SK-MEL-5 (cell line): ENCODE measurements around the gene SLC6A16. TPM values are rescaled to one million over a fixed set of nuclear protein-coding genes. Genes with fewer than 3 reads are reported as not detected.
"Not testable (repeated sequence)": the region's sequence is repeated elsewhere in the genome, so short reads cannot be mapped to it uniquely, and the experiment has no call there.

ENCODE experiments used
- DNase-seq: peaks from one replicate; pipeline ENCODE4 v3.0.0-alpha.2; 2016; ENCODE audit warnings: low read depth, low spot score
- in situ Hi-C: cut with HindIII; loops from 2 replicates; pipeline ENCODE4 v1.10.0; 2016; ENCODE audit warnings: low sequenced_read_pairs, high pct_unique_total_duplicates, low pct_unique_long_range_greater_than_20kb
- total RNA-seq: library from RNA; depleted of rRNA; stranded (reverse); fragments of >200 nt; shearing (Covaris generic); gene quantifications from 2 replicates; pipeline ENCODE4 v1.2.3, GENCODE V29; 2014

SLC6A16 gene
- total RNA-seq, 1 experiment from 2014 or later, result 0.05 TPM

GRCh38 chr19:49297403-49297802, 27.6 kb downstream of the SLC6A16 start:
- in situ Hi-C loops, result no loop called here
- DNase-seq, result no peak

DNA sequence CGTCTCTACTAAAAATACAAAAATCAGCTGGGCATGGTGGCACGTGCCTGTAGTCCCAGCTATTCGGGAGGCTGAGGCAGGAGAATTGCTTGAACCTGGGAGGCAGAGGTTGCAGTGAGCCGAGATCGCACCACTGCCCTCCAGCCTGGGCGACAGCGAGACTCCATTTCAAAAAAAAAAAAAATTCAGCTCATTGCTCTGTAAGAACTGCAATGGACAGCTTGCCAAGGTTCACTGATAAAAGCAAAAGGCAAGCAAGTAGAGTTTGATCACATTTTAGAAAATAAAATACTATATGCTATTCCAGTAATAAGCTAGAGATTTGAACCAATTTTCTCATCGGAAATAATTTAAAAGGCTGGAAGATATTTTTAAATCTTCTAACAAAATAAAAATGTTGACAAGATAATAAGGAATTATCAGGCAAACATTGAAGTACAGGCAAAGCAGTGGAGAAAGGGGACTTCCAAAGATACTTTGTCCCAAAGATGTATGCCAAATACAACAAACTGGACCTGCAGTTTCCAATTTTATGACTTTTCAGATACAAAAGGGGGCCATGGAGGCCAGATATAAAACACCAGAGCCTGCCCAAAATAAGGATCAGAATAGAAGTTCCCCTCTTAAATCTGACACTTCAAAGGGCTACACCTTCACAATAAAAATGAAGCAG, 29.6 kb downstream of the SLC6A16 start:
- in situ Hi-C loops, result no loop called here
- no peak for DNase-seq

- in situ Hi-C loops, result no loop called here
Observed at GRCh38 chr19:49294401-49294800, 30.6 kb downstream of the SLC6A16 start.

DNA sequence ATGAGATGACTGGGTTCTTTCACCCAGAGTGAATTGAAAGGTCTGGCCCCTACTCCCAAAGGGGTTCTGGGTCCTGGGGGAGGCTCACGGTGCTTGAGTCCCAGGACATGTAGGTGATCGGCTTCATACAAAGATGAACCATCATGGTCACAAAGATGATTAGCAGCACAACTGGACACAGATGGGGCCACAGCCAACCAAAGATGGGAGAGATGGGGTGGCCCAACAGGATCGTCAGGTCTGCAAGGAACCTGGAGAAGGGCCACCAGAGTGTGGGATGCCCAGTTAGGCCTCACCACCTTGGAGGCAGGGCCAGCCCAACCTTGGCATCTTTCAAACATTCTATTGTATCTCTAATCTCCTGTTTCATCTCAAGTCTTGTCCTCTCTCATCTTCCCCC, 34.5 kb downstream of the SLC6A16 start:
- DNase-seq, result no peak
- in situ Hi-C loops, result no loop called here

More at GRCh38 chr19:49294401-49294800, 30.6 kb downstream of the SLC6A16 start:
- no peak for DNase-seq

GRCh38 chr19:49289286-49289685, 35.7 kb downstream of the SLC6A16 start:
- DNase-seq, in situ Hi-C loops: not testable (repeated sequence)

DNA sequence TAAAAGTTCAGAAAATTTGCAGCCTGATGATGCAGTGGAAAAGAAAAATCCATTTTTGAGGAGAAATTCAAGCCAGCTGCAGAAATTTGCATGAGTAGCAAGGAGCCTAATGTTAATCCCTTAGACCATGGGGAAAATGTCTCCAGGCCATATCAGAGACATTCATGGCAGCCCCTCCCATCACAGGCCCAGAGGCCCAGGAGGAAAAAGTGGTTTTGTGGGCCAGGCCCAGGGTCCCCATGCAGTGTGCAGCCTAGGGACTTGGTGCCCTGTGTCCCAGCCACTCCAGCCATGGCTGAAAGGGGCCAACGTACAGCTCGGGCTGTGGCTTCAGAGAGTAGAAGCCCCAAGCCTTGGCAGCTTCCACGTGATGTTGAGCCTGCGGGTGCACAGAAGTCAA, 36.8 kb downstream of the SLC6A16 start:
- in situ Hi-C loops, DNase-seq: not testable (repeated sequence)

DNA sequence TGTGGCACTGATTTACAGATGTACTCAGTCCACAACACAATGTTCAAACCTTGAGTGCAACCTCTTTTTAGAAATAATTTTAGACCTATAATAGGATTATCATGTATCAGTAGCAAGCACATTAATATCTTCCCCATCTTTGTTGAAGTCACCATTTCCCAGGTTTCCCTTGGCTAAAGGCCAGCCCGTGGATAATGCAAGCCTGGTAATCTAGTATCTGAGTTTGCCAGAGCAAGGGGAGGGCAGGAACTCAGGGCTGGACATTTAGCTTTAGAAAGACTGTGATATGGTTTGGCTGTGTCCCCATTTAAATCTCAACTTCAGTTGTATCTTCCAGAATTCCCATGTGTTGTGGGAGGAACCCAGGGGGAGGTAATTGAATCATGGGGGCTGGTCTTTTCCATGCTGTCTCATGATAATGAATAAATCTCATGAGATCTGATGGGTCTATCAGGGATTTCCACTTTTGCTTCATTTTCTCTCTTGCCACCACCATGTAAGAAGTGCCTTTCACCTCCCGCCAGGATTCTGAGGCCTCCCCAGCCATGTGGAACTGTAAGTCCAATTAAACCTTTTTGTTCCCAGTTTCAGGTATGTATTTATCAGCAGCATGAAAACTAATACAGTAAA, 37.7 kb downstream of the SLC6A16 start:
- in situ Hi-C loops, result no loop called here
- DNase-seq, result no peak

DNA sequence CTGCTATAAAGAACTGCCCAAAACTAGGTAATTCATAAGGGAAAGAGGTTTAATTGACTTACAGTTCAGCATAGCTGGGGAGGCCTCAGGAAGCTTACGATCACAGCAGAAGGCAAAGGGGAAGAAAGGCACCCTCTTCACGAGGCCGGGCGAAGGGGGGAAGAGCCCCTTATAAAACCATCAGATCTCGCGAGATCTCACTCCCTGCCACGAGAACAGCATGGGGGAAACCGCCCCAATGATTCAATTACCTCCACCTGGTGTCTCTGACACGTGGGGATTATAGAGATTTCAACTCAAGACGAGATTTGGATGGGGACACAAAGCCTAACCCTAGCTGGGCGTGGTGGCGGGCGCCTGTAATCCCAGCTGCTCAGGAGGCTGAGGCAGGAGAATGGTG, 42.8 kb downstream of the SLC6A16 start:
- in situ Hi-C loops, result no loop called here
- DNase-seq, result no peak

DNA sequence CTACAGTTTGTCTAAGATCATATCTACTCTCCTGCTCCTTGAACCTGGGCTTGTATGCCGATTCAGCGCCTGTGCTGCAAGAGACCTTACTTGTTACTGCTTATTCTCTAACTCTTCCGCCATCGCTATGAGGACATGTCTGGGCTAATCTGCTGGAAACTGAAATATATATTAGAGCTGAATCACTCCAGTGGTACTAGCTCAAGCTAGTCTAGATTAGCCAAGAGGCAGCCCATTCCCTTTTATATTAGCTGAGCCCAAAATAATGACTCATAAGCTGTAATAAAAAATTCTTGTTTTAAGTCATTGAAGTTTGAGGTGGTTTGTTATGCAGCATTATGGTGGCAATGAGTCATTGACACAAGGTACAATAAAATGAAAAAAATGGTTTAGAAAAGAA, 52.8 kb downstream of the SLC6A16 start:
- no peak for DNase-seq
- in situ Hi-C loops, result no loop called here

GRCh38 chr19:49271080-49271753, 53.8 kb downstream of the SLC6A16 start:
- in situ Hi-C loops, result no loop called here
- DNase-seq, result no peak

DNA sequence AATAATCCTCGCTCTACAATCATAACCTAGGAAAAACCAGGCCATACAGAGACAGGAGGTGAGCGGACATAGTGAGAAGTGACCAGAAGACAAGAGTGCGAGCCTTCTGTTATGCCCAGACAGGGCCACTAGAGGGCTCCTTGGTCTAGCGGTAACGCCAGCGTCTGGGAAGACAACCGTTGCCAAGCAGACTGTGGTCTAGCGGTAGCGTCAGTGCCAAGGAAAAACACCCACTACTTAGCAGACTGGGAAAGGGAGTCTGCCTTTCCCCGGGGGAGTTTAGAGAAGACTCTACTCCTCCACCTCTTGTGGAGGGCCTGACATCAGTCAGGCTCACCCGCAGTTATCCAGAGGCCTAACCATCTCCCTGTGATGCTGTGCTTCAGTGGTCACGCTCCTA, 58.6 kb downstream of the SLC6A16 start:
- in situ Hi-C loops, result not testable (repeated sequence)
- DNase-seq, result peak; percentile 64

DNA sequence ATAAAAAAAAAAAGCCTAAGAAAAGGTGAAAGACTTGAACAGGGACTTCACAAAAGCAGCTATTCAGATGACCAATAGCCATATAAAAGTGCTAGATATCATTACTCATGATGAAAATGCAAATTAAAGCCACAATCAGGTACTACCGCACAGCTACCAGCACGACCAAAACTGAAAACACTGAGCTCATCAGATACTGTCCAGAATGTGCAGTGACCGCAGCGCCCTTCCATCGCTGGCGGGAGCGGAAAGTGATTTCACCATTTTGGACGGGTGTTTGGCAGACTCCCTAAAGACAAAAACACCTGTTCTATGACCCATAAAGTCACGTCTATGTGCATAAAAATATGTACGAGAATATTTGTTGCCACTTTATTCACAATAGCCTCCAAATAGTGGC, 60.7 kb downstream of the SLC6A16 start:
- DNase-seq, result no peak
- in situ Hi-C loops, result no loop called here

- in situ Hi-C loops, result no loop called here
- no peak for DNase-seq
Observed at GRCh38 chr19:49261602-49262001, 63.4 kb downstream of the SLC6A16 start.

DNA sequence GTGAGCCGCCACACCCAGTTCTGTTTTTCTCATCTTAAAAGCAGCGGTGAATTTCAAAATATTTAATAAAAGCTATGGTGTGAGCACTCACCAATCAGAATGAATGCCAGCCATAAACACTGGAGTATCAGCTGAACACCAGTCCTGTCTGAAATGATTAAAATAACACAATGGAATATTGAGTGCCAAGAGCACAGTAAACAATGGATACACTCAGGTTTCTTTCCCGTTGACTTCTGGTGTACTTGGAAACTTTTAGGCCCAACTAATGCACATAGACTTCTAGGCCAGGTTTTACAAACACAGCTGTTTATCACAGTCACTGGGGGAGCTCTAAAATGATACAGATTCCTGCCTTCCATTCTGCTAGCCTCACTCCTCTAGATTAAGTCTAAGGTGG, 68.3 kb downstream of the SLC6A16 start:
- no peak for DNase-seq
- in situ Hi-C loops, result no loop called here

DNA sequence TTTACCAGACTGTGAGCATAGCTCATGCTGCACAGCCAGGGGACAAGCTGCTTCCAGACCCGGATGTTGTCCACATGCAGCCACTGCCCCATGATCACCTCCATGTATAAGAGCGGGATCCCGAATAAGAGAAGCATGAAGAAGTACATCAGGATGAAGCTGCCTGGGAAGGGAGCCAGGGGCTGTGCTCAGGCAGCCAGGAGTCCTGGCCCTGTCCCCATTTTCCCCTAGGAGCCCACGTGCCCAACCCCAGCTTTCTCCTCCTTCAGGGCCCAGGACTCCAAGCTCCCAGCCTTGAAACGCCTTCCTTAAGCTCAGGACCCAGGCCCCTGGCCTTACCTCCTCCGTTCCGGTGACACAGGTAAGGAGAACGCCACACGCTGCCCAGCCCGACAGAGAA, 69.3 kb downstream of the SLC6A16 start:
- in situ Hi-C loops, result no loop called here
- no peak for DNase-seq

- DNase-seq, result no peak
- in situ Hi-C loops, result no loop called here
Observed at GRCh38 chr19:49249933-49250332, 75.1 kb downstream of the SLC6A16 start.

GRCh38 chr19:49247676-49248075, 77.3 kb downstream of the SLC6A16 start:
- in situ Hi-C loops, result no loop called here
- DNase-seq, result no peak

GRCh38 chr19:49244256-49244655, 80.7 kb downstream of the SLC6A16 start:
- no peak for DNase-seq
- in situ Hi-C loops, result no loop called here

DNA sequence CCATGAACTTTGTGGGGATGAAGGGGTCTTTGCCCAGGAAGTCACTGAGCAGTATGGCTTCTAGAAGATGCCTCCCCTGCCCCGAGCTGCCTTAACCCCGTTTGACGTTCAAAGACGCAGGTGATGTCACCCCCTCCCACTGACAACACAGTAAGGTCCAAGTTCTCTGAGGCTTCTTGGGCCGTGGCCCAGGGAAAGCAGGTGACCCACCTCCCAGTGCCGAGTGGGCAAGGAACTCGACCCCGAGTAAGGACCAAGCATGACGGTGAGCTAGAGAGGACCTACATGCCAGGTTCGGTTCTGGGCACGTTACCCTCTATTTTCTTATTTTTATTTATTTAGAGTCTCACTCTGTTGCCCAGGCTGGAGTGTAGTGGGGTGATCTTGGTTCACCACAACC, 81.3 kb downstream of the SLC6A16 start:
- no peak for DNase-seq
- in situ Hi-C loops, result no loop called here
